HEK293 (cell line): ENCODE measurements around the gene SFT2D1.

Experiments used
- CTCF ChIA-PET: fragments of 350-600 bp; formaldehyde crosslinking; extraction: SDS; loops from one replicate; lab custom pipeline; 2021; ENCODE audit warnings: antibody characterized with exemption; lab: Yijun Ruan, JAX
- POLR2A ChIA-PET: fragments of 300-600 bp; formaldehyde crosslinking; extraction: SDS; loops from one replicate; lab custom pipeline; 2020; ENCODE audit warnings: antibody characterized with exemption, inconsistent platforms; lab: Yijun Ruan, JAX
- H3K27ac ChIP-seq: fragments of 200-500 bp; sonication (Bioruptor generic); 2 replicates; pipeline ENCODE4 v1.5.1; 2014; ENCODE audit warnings: low read depth, low read length, control low read depth, inconsistent platforms; ENCODE audit errors: extremely low read depth
- H3K36me3 ChIP-seq, 2 experiments: fragments of 200-500 bp in 1 of 2; sonication (Bioruptor generic) in 1 of 2; 1 replicate in 1 of 2; 2 replicates in 1 of 2; pipeline ENCODE4 v1.5.1; 2014 to 2017; ENCODE audit warnings: inconsistent platforms in 2 of 2, low read length in 2 of 2; ENCODE audit not compliant: control insufficient read depth in 2 of 2, insufficient read depth in 1 of 2
- H3K4me1 ChIP-seq: fragments of 200-500 bp; sonication (Bioruptor generic); 2 replicates; pipeline ENCODE4 v1.5.1; 2014; ENCODE audit warnings: mild to moderate bottlenecking, low read length, inconsistent platforms; ENCODE audit not compliant: control insufficient read depth, insufficient read depth
- H3K4me3 ChIP-seq: 2 replicates; pipeline ENCODE4 v1.5.1; 2011; ENCODE audit warnings: low read depth, mild to moderate bottlenecking, control low read depth, low read length, moderate library complexity
- H3K9me3 ChIP-seq: fragments of 200-500 bp; sonication (Bioruptor generic); 2 replicates; pipeline ENCODE4 v1.5.1; 2014; ENCODE audit warnings: low read depth, low read length, inconsistent platforms; ENCODE audit not compliant: control insufficient read depth, insufficient read depth
- BCL11B ChIP-seq: fragments of 450-650 bp; formaldehyde crosslinking; IDR thresholded peaks from 2 replicates; pipeline ENCODE4 v1.5.1; 2016; ENCODE audit warnings: low read depth, missing biosample characterization, missing genetic modification characterization
- KLF8 ChIP-seq: fragments of 450-650 bp; formaldehyde crosslinking; IDR thresholded peaks from 2 replicates; pipeline ENCODE4 v1.5.1; 2016; ENCODE audit warnings: missing biosample characterization, missing genetic modification characterization
- REST ChIP-seq: fragments of 450-650 bp; formaldehyde crosslinking; IDR thresholded peaks from 2 replicates; pipeline ENCODE4 v1.5.1; 2016; ENCODE audit warnings: missing biosample characterization, missing genetic modification characterization
- SCRT1 ChIP-seq: fragments of 450-650 bp; formaldehyde crosslinking; IDR thresholded peaks from 2 replicates; pipeline ENCODE4 v1.5.1; 2016; ENCODE audit warnings: missing biosample characterization, missing genetic modification characterization, borderline replicate concordance
- ZBTB17 ChIP-seq: fragments of 450-650 bp; formaldehyde crosslinking; IDR thresholded peaks from 2 replicates; pipeline ENCODE4 v1.5.1; 2016; ENCODE audit warnings: missing biosample characterization, missing genetic modification characterization
- ZBTB20 ChIP-seq: fragments of 450-650 bp; formaldehyde crosslinking; IDR thresholded peaks from 2 replicates; pipeline ENCODE4 v1.5.1; 2016; ENCODE audit warnings: missing biosample characterization, missing genetic modification characterization
- ZBTB21 ChIP-seq: fragments of 450-650 bp; formaldehyde crosslinking; IDR thresholded peaks from 2 replicates; pipeline ENCODE4 v1.5.1; 2017; ENCODE audit warnings: missing biosample characterization, missing genetic modification characterization
- ZFHX2 ChIP-seq: fragments of 450-650 bp; formaldehyde crosslinking; conservative IDR thresholded peaks from 2 replicates; pipeline ENCODE4 v1.5.1; 2016; ENCODE audit warnings: missing biosample characterization, missing genetic modification characterization
- ZFP3 ChIP-seq: fragments of 450-650 bp; formaldehyde crosslinking; IDR thresholded peaks from 2 replicates; pipeline ENCODE4 v1.5.1; 2016; ENCODE audit warnings: low read depth, missing biosample characterization, missing genetic modification characterization
- ZFP37 ChIP-seq: fragments of 450-650 bp; formaldehyde crosslinking; IDR thresholded peaks from 2 replicates; pipeline ENCODE4 v1.5.1; 2016; ENCODE audit warnings: missing biosample characterization, missing genetic modification characterization
- ZNF132 ChIP-seq: fragments of 450-650 bp; formaldehyde crosslinking; IDR thresholded peaks from 2 replicates; pipeline ENCODE4 v1.5.1; 2017; ENCODE audit warnings: missing biosample characterization, missing genetic modification characterization, borderline replicate concordance
- ZNF133 ChIP-seq: fragments of 450-650 bp; formaldehyde crosslinking; IDR thresholded peaks from 2 replicates; pipeline ENCODE4 v1.5.1; 2016; ENCODE audit warnings: missing biosample characterization, missing genetic modification characterization
- ZNF174 ChIP-seq: fragments of 450-650 bp; formaldehyde crosslinking; IDR thresholded peaks from 2 replicates; pipeline ENCODE4 v1.5.0; 2017; ENCODE audit warnings: missing biosample characterization, mild to moderate bottlenecking, missing genetic modification characterization
- ZNF311 ChIP-seq: fragments of 450-650 bp; formaldehyde crosslinking; IDR thresholded peaks from 2 replicates; pipeline ENCODE4 v1.5.1; 2017; ENCODE audit warnings: missing biosample characterization, missing genetic modification characterization, borderline replicate concordance
- ZNF398 ChIP-seq: fragments of 450-650 bp; formaldehyde crosslinking; IDR thresholded peaks from 2 replicates; pipeline ENCODE4 v1.5.1; 2017; ENCODE audit warnings: missing biosample characterization, missing genetic modification characterization
- ZNF423 ChIP-seq: fragments of 450-650 bp; formaldehyde crosslinking; IDR thresholded peaks from 2 replicates; pipeline ENCODE4 v1.5.1; 2016; ENCODE audit warnings: missing biosample characterization, missing genetic modification characterization
- ZNF514 ChIP-seq: fragments of 450-650 bp; formaldehyde crosslinking; IDR thresholded peaks from 2 replicates; pipeline ENCODE4 v1.5.1; 2016; ENCODE audit warnings: missing biosample characterization, missing genetic modification characterization
- ZNF629 ChIP-seq: fragments of 450-650 bp; formaldehyde crosslinking; IDR thresholded peaks from 2 replicates; pipeline ENCODE4 v1.5.1; 2017; ENCODE audit warnings: missing biosample characterization, missing genetic modification characterization
- ZSCAN30 ChIP-seq: fragments of 450-650 bp; IDR thresholded peaks from 2 replicates; pipeline ENCODE4 v1.5.1; 2018; ENCODE audit warnings: missing biosample characterization, mild to moderate bottlenecking, missing genetic modification characterization, moderate library complexity
- TF ChIP-seq, protein P1 (sequence below): fragments of 450-650 bp; formaldehyde crosslinking; IDR thresholded peaks from 2 replicates; pipeline ENCODE4; 2016; ENCODE audit warnings: missing biosample characterization, missing genetic modification characterization
- TF ChIP-seq, protein P2 (sequence below): fragments of 450-650 bp; formaldehyde crosslinking; IDR thresholded peaks from 2 replicates; pipeline ENCODE4 v1.5.1; 2016; ENCODE audit warnings: missing biosample characterization, missing genetic modification characterization
- TF ChIP-seq, protein P3 (sequence below): fragments of 450-650 bp; formaldehyde crosslinking; IDR thresholded peaks from 2 replicates; pipeline ENCODE4 v1.5.1; 2016; ENCODE audit warnings: missing biosample characterization, missing genetic modification characterization
- TF ChIP-seq, protein P4 (sequence below): fragments of 450-650 bp; formaldehyde crosslinking; IDR thresholded peaks from 2 replicates; pipeline ENCODE4 v1.5.1; 2017; ENCODE audit warnings: missing biosample characterization, missing genetic modification characterization

SFT2D1 gene

DNA sequence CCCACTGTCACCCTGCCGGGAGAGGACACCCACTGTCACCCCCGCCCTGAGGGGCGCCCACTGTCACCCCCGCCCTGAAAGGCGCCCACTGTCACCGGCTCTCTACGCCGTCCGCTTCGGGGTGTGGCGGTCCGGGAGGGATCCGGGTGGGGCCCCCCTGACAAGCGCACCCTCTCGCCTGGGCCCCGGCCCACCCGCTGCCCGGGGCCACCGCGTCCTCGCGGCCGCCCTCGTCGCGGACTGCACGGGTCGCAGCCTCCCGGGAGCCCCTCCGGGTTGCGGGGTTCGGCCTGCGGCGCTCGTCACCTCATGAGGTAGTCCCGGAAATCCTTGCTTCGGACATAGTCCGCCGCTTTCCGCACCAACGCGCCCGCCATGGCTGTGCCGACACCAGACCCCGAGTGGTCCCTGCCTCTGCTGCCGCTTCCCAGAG is 40.2 kb upstream of the SFT2D1 start (continued):
- TF ChIP-seq ZFP3, result no peak
- no peak for TF ChIP-seq ZBTB21 (tag by site-specific recombination)
- 0 out of 2 replicates have a peak, but pooled peaks have one; percentile 13 for TF ChIP-seq ZNF629 (tag by site-specific recombination)
- TF ChIP-seq ZBTB17 (tag by site-specific recombination), result peak; percentile 22; the same call in 1 of the 2 replicates
- TF ChIP-seq, protein P1, sequence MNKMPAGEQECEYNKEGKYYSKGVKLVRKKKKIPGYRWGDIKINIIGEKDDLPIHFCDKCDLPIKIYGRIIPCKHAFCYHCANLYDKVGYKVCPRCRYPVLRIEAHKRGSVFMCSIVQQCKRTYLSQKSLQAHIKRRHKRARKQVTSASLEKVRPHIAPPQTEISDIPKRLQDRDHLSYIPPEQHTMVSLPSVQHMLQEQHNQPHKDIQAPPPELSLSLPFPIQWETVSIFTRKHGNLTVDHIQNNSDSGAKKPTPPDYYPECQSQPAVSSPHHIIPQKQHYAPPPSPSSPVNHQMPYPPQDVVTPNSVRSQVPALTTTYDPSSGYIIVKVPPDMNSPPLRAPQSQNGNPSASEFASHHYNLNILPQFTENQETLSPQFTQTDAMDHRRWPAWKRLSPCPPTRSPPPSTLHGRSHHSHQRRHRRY, result no peak
- peak; percentile 63 for TF ChIP-seq ZBTB20
- peak; percentile 39; the same call in 1 of the 2 replicates for TF ChIP-seq ZSCAN30
- TF ChIP-seq ZFHX2 (tag by site-specific recombination), result no peak
- no peak for TF ChIP-seq ZNF514 (tag by site-specific recombination)
- no peak for TF ChIP-seq ZFP37 (tag by site-specific recombination)
- TF ChIP-seq KLF8 (tag by site-specific recombination), result no peak
- no peak; the same call in 1 of the 2 replicates for TF ChIP-seq ZNF423 (tag by site-specific recombination)

GRCh38 chr6:166381733-166382499 is 39.6 kb upstream of the SFT2D1 start:
- Histone ChIP-seq H3K4me1 (0 out of 2 replicates have a peak, but pooled peaks cover 3% of the 10 kb centered on the region), H3K9me3 (no peaks in the 10 kb centered on the region), H3K27ac (no peak overlapping the region; the same call in 1 of the 2 replicates), H3K36me3 (no peaks in the 10 kb centered on the region), H3K4me3 (peak overlapping the region; percentile 82)
- ChIA-PET POLR2A (interaction anchor here (0.5 to 1.6 kb wide), 9 partner anchors 8 to 343 kb away, joined by 3 to 7 read pairs (median 3); partner anchors contain the start of genes RPS6KA2 and SFT2D1), CTCF (interaction anchor here (0.6 to 4.6 kb wide), 38 partner anchors 10 to 652 kb away, joined by 3 to 37 read pairs (median 4); no protein-coding TSS in a partner anchor)
- TF ChIP-seq ZFP37 (tag by site-specific recombination) (peak; percentile 82; the same call in 1 of the 2 replicates), SCRT1 (tag by site-specific recombination) (no peak), ZNF174 (tag by site-specific recombination) (no peak), BCL11B (peak; percentile 81), ZNF132 (tag by site-specific recombination) (no peak), ZNF398 (0 out of 2 replicates have a peak, but pooled peaks have one; percentile 9), ZNF311 (no peak), REST (tag by site-specific recombination) (0 out of 2 replicates have a peak, but pooled peaks have one; percentile 36), ZNF133 (tag by site-specific recombination) (no peak)
- TF ChIP-seq, protein P2, sequence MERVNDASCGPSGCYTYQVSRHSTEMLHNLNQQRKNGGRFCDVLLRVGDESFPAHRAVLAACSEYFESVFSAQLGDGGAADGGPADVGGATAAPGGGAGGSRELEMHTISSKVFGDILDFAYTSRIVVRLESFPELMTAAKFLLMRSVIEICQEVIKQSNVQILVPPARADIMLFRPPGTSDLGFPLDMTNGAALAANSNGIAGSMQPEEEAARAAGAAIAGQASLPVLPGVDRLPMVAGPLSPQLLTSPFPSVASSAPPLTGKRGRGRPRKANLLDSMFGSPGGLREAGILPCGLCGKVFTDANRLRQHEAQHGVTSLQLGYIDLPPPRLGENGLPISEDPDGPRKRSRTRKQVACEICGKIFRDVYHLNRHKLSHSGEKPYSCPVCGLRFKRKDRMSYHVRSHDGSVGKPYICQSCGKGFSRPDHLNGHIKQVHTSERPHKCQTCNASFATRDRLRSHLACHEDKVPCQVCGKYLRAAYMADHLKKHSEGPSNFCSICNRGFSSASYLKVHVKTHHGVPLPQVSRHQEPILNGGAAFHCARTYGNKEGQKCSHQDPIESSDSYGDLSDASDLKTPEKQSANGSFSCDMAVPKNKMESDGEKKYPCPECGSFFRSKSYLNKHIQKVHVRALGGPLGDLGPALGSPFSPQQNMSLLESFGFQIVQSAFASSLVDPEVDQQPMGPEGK, result peak; percentile 46; the same call in 1 of the 2 replicates
- TF ChIP-seq, protein P3, sequence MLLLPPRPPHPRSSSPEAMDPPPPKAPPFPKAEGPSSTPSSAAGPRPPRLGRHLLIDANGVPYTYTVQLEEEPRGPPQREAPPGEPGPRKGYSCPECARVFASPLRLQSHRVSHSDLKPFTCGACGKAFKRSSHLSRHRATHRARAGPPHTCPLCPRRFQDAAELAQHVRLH (tag by site-specific recombination), result 0 out of 2 replicates have a peak, but pooled peaks have one; percentile 26
- TF ChIP-seq, protein P4, sequence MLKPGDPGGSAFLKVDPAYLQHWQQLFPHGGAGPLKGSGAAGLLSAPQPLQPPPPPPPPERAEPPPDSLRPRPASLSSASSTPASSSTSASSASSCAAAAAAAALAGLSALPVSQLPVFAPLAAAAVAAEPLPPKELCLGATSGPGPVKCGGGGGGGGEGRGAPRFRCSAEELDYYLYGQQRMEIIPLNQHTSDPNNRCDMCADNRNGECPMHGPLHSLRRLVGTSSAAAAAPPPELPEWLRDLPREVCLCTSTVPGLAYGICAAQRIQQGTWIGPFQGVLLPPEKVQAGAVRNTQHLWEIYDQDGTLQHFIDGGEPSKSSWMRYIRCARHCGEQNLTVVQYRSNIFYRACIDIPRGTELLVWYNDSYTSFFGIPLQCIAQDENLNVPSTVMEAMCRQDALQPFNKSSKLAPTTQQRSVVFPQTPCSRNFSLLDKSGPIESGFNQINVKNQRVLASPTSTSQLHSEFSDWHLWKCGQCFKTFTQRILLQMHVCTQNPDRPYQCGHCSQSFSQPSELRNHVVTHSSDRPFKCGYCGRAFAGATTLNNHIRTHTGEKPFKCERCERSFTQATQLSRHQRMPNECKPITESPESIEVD (tag by site-specific recombination), result no peak
